DND-41 (cell line): ENCODE results near the gene KRT7.

ENCODE experiments used
- ATAC-seq: fragments of 200-7000 bp; cut with Tn5 transposase; 3 replicates; pipeline ENCODE4 v1.9.1; 2021; ENCODE audit warnings: low read depth; ENCODE audit not compliant: insufficient read depth
- DNase-seq: peaks from one replicate; pipeline ENCODE4 v3.0.0-alpha.2; 2020
- H2AFZ ChIP-seq: 2 replicates; pipeline ENCODE4 v1.6.0; 2012; ENCODE audit warnings: low read depth, low read length
- H3K27ac ChIP-seq: 2 replicates; pipeline ENCODE4 v1.5.1; 2012; ENCODE audit warnings: low read length, inconsistent platforms
- H3K27me3 ChIP-seq: fragments of 200-600 bp; sonication (generic); 2 replicates; pipeline ENCODE4 v1.6.0; 2012; ENCODE audit warnings: low read length, mild to moderate bottlenecking, inconsistent platforms; ENCODE audit not compliant: insufficient read depth, poor library complexity
- H3K36me3 ChIP-seq: 2 replicates; pipeline ENCODE4 v1.5.1; 2012; ENCODE audit warnings: low read length, inconsistent platforms; ENCODE audit not compliant: insufficient read depth
- H3K4me1 ChIP-seq: 2 replicates; pipeline ENCODE4 v1.5.1; 2012; ENCODE audit warnings: mild to moderate bottlenecking, low read length; ENCODE audit not compliant: insufficient read depth
- H3K4me2 ChIP-seq: 2 replicates; pipeline ENCODE4 v1.6.0; 2012; ENCODE audit warnings: mild to moderate bottlenecking, moderate library complexity, low read length, inconsistent platforms; ENCODE audit not compliant: insufficient read depth
- H3K4me3 ChIP-seq, 2 experiments: fragments of 200-600 bp in 1 of 2; shearing (Covaris generic) in 1 of 2; 2 replicates each; pipeline ENCODE4 v1.5.1; 2012 to 2016; ENCODE audit warnings: inconsistent platforms in 2 of 2, low read length in 2 of 2, mild to moderate bottlenecking in 2 of 2, low read depth in 1 of 2, moderate library complexity in 1 of 2
- H3K79me2 ChIP-seq: 2 replicates; pipeline ENCODE4 v1.6.0; 2012; ENCODE audit warnings: low read length, inconsistent platforms; ENCODE audit not compliant: insufficient read depth
- H3K9ac ChIP-seq: 2 replicates; pipeline ENCODE4 v1.6.0; 2012; ENCODE audit warnings: low read depth, mild to moderate bottlenecking, inconsistent platforms, low read length, moderate library complexity
- H3K9me3 ChIP-seq: 2 replicates; pipeline ENCODE4 v1.5.1; 2012; ENCODE audit warnings: low read length, moderate library complexity, mild to moderate bottlenecking, inconsistent platforms; ENCODE audit not compliant: insufficient read depth, severe bottlenecking
- H4K20me1 ChIP-seq: 2 replicates; pipeline ENCODE4 v1.6.0; 2012; ENCODE audit warnings: low read length; ENCODE audit not compliant: insufficient read depth
- CTCF ChIP-seq: IDR thresholded peaks from 2 replicates; pipeline ENCODE4 v1.5.1; 2012; ENCODE audit warnings: borderline replicate concordance, low read length, moderate library complexity, mild to moderate bottlenecking; ENCODE audit not compliant: poor library complexity, severe bottlenecking; ENCODE audit errors: extremely low read depth
- EZH2 ChIP-seq: IDR thresholded peaks from 3 replicates; pipeline ENCODE4 v1.6.1; 2012; ENCODE audit warnings: borderline replicate concordance, low read depth, mild to moderate bottlenecking, moderate library complexity, low read length, inconsistent platforms; ENCODE audit not compliant: severe bottlenecking

The KRT7 gene

GRCh38 chr12:52211716-52212585 is 21.1 kb upstream of the KRT7 start:
- Histone ChIP-seq H3K36me3 (no peaks in the 10 kb centered on the region), H3K9me3 (no peaks in the 10 kb centered on the region), H3K4me2 (no peak overlapping the region), H2AFZ (no peak overlapping the region), H3K4me3 (no peak overlapping the region), H3K27me3 (peaks cover 13% of the 10 kb centered on the region), H3K9ac (no peak overlapping the region), H3K79me2 (no peaks in the 10 kb centered on the region), H3K4me1 (no peaks in the 10 kb centered on the region), H3K27ac (no peak overlapping the region), H4K20me1 (no peaks in the 10 kb centered on the region; the same call in 1 of the 2 replicates)
- DNase-seq (no peak), ATAC-seq (no peak)
- no peak for TF ChIP-seq CTCF
- TF ChIP-seq EZH2, result no peak

GRCh38 chr12:52212701-52213563 is 20.1 kb upstream of the KRT7 start:
- ATAC-seq, result no peak
- H3K79me2 ChIP-seq, result no peaks in the 10 kb centered on the region
- H3K4me2 ChIP-seq, result no peak overlapping the region
- no peaks in the 10 kb centered on the region for H3K4me1 ChIP-seq
- H2AFZ ChIP-seq, result no peak overlapping the region
- H3K27ac ChIP-seq, result no peak overlapping the region
- H3K9me3 ChIP-seq, result no peaks in the 10 kb centered on the region
- peaks cover 10% of the 10 kb centered on the region for H3K27me3 ChIP-seq
- H3K36me3 ChIP-seq, result no peaks in the 10 kb centered on the region
- H3K4me3 ChIP-seq, result no peak overlapping the region
- TF ChIP-seq EZH2 (no peak), CTCF (no peak)
- H3K9ac ChIP-seq, result no peak overlapping the region
- no peaks in the 10 kb centered on the region; the same call in 1 of the 2 replicates for H4K20me1 ChIP-seq
- DNase-seq, result no peak

DNA sequence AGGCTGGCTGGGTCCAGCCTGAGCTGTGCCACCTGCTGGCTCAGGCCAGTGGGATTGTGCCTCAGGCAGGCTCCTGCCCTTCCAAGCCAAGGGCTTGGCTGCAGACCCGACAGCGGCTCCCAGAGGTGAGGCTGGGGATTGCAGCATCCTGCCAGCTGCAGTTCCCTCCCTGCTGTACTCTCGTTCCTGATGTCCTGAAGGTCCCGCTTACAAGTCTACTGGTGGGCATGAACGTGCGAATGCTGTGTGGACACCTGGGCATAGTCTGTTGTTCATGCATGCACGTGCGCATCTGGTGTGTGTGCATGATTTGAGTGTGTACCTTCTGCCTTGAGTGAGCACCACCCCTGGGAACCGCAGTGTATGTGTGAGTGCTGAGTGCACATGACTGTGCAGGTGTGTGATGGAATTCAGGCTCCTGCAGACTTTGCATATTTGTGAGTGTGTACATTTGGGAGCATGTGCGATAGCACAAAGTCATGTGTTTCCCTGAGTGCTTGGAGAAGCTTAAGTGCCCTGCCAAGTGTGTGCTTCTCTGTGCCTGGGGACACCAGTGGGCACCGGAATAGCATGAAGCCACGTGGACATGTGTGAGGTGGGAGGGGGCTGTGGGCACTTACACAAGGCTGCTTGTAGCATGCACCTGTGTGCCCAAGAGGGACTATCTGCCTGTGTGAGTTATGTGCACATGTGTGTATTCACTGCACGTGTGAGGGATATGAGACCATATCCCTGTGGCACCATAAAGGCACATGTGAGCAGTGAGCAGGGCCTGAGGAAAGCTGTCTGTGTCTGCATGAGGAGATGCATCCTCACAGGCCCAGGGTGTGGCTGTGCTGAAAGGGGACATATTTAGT is 19.3 kb upstream of the KRT7 start:
- Histone ChIP-seq H3K36me3 (no peaks in the 10 kb centered on the region), H3K79me2 (no peaks in the 10 kb centered on the region), H3K4me2 (no peak overlapping the region), H3K9ac (no peak overlapping the region), H3K27me3 (peaks cover 11% of the 10 kb centered on the region), H3K4me1 (no peaks in the 10 kb centered on the region), H3K4me3 (no peak overlapping the region), H2AFZ (no peak overlapping the region), H4K20me1 (no peaks in the 10 kb centered on the region; the same call in 1 of the 2 replicates), H3K9me3 (no peaks in the 10 kb centered on the region), H3K27ac (no peak overlapping the region)
- TF ChIP-seq CTCF (peak; percentile 77), EZH2 (no peak)
- peak; percentile 75 for ATAC-seq
- peak; percentile 50 for DNase-seq
